Cortex of kidney (tissue), 1 donor: ENCODE measurements around the gene AEBP2.
"Not testable (repeated sequence)": the region's sequence is repeated elsewhere in the genome, so short reads cannot be mapped to it uniquely, and the experiment has no call there.

Source experiments
- DNase-seq: peaks from one replicate; lab custom pipeline; 2025; lab: John Stamatoyannopoulos, UW

The AEBP2 gene

DNA sequence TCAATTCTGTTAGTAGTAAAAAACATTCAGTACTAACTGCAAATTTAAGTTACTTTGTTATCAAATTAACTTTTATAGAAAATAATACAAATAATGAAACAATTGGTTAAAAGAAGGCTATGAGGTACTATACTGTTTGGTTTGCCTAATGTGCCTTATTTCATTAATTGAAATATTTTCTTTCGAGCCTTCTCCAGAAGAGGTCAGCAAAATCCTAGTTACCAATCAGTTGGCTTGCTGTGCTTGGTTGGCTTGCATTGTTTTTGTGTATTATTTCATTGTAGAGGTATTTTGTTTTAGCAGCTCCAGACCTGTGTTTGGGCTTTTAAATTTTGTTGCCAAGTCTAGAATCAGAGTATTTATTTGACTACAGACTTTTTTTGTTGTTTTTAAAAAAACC is 68.5 kb downstream of the AEBP2 start:
- no peak for DNase-seq

DNA sequence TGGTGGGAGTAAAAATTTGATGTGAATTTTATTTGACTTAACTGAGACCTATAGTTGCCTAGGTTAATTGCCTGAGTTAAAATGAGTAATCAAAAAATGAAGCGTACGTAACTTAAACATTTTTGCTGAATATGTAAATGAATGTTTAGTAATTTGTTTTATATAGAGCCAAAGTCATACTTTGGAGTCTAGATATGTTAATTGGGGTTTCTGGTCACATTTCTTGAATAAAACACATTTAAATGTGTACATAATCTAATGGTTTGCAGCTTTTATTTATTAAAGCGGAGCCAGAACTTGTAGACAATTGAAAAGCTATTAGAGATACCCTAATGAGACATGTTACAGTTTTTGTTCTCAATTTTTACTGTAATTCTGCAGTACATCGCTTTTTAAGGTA is 71.2 kb downstream of the AEBP2 start:
- DNase-seq, result no peak

DNA sequence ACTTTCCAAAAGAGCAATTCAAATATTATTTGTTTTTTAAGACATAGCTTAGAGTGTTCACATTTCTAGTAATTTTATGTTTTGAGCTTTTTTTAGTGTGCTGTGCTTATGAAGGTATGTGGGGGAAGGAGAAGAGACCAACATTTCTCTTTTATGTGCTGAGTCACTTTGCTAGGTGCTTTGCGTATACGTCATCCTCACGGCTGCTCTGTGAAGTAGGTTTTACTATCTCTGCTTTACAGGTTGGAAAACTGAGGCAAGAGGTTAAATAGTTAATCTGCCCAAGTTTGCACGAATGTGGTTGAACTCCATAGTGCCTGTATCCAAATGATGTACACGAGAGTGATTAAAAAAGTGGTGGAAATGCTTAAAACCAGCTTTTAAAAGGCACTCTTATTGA is 75.9 kb downstream of the AEBP2 start:
- no peak for DNase-seq

DNA sequence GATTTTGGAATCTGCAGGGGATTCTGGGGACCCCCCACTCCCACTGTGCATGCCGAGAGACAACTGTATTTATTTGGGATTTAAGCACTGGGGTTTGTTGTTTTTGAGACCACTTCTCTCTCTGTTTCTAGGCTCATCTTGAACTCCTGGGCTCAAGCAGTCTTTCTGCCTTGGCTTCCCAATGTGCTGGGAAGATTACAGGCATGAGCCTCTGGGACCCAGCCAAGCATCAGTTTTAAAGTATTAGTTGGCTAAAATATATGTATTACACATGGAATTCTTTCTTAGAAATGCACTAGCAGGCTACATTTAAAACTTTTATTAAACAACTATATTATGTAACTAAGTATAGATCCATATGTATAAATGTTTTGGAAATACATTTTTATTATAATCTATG is 78.3 kb downstream of the AEBP2 start:
- no peak for DNase-seq

DNA sequence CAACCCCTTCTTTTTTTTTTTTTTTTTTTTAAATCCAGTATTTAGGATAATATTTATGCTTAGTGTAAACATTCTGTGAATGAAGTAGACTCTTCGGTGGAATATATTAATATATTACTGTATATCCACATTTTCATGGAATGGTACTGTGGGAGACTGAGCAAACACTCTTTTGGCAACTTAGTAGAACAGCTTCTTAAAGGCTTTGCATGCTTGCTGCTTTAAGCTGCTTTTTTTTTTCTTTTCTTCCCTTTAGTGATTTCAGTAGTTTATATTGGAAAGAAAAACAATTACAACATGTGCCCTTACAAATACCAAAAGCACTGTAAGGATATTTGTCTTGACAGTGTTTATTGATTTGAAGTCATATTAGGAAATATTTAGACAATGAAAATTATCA is 78.9 kb downstream of the AEBP2 start:
- DNase-seq, result no peak

DNA sequence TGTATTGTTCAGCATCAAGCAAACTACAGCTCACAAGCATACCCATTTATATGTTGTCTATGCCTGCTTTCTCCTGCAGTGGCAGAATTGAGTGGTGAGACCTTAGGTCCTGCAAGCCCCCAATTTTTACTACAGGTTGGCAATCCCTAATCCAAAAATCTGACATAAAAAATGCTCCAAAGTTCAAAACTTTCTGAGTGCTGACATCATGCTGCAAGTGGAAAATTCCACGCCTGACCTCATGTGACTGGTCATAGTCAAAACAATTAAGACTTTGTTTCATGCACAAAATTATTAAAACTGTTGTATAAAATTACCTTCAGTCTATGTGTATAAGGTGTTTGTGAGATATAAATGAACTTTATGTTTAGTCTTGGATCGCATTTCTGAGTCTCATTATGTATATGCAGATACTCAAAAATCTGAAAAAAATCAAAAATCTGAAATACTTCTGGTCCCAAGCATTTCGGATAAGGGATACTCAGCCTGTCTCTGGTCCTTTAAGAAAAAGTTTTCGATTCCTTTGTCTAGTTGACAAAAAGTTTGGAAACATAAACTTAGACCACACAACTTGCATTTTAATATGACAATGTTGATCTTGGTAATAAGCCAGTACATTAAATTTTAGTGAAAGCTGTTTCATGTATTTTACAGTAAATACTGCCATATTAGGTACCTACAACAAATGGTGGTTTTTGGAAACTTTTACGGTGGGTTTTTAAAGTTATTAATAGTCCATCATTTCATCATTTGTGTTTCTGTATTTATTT is 81.5 kb downstream of the AEBP2 start:
- DNase-seq, result no peak

DNA sequence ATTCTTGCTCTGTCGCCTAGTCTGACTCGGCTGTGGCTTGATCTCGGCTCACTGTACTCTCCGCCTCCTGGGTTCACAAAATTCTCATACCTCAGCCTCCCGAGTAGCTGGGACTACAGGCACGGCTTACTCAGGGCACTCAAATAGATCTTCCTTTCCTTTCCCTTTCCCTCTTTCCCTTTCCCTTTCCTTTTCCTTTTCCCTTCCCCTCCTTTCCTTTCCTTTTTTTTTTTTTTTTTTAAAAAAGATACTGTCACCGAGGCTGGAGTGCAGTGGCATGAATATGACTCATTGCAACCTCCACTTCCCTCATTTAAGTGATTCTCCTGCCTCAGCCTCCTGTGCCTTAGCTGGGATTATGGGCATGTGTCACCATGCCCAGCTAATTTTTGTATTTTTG is 86.0 kb downstream of the AEBP2 start:
- DNase-seq, result no peak

DNA sequence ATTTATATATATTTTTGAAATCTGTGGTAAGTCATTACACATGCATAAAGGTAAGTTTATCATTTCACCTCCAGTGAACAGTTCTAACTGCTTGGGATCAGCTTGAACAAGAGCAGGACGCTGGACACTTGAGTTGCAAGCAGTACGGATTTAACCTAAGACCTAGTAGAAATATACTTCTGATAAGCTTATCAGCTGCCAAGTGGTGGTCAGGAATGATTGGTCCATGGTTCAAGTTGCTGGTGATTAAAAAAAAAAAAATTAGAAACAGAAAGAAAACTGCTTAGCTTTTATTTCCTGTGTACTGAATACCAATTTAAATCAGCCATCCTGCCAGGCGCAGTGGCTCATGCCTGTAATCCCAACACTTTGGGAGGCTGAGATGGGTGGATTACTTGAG is 88.6 kb downstream of the AEBP2 start:
- no peak for DNase-seq

DNA sequence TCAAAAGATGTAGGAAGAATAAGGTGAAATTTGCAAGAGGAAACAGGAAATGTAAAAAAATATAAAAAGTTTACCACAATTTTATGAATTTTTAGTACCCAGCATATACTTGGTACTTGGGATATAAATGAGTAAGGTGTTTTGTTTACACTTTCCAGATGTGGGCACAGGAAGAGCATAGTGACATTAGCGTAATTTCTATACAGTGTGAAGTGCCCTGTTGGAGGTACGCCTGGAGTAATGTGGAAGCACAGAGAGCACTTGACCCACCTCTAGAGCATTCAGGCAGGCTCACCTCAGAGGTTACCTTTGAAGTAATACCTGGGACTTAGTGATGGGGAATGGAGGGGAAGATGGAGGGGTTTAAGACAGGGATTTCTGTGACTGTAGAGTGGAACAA is 89.5 kb downstream of the AEBP2 start:
- DNase-seq, result no peak

DNA sequence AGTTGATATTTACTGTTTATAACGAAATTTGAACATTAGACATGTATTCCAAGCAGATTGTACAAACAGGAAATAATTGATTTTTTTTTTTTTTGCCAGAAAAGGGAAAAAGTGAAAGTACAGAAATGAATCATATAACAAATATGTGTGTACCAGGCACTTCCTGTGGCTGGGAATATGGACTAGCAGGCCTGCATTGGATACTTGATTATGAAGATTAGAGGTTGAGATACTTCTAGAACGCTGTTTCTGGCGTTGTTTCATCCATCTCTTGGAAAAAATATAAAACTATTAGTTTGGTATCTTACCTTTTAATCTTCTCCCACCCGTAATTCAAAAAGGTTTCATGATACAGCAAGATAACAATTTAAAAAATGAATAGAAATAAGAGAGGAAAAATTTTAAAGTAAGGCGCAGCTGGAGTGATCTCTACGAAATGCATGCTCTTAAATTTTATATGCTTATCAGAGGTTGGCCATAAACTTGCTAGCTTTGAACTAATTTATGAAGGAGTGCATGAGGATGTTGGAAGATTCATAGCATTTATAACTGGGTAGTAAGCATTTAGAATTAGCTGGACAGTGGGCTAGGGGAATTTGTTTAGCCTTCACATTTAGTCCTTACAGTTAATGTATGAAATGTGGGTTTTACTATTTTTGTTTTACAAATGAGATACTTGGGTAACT is 90.8 kb downstream of the AEBP2 start:
- no peak for DNase-seq

DNA sequence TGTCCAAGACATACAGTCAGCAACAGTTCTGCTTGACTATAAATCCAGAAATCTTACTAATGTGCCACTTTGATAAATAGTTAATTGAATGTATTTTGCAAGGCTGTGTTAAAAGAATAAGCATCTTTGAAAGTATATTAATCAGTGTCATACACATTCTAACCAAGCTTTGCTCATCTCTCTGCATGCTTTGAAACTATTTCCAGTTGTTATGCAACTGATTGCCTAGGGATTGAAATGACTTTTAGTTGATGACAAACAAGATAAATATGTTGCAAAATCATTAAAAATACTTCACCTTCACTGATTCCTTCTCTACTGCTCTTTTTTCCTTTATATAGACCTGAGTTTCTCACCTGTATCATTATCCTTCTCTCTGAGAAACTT is 91.3 kb downstream of the AEBP2 start:
- no peak for DNase-seq

DNA sequence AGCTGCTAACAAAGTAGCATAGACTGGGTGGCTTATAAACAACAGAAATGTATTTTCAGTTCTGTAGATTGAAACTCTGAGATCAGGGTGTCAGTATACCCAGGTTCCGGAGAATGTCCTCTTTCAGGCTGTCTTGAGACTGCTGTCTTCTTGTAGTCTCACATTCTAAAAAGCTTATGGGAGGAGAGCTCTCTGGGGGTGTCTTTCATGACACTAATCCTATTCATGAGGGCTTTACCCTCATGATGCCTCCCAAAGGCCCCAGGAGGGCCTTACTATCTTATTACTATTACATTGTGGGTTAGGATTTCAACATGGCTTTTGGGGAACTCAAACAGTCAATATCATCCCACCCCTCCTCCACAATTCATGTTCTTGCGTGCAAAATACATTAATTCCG is 94.3 kb downstream of the AEBP2 start:
- no peak for DNase-seq

DNA sequence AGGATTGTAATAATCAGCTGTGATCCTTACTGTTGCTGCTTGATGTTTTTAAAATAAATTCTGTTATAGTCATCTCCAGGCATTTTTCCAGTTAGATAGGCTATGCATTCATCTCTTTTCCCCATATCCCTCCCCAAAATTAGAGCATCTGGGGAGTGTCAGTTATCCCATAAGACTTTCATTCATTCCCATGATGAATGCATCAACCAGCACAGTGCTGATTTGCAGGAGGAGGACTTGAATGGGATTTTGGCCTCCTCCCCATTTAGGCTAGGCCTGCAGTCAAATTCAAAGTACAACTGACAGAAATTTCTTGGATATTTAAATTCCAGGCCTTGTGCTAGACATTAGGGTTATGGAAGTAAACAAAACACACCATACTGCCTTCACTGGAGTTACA is 99.8 kb downstream of the AEBP2 start:
- no peak for DNase-seq

DNA sequence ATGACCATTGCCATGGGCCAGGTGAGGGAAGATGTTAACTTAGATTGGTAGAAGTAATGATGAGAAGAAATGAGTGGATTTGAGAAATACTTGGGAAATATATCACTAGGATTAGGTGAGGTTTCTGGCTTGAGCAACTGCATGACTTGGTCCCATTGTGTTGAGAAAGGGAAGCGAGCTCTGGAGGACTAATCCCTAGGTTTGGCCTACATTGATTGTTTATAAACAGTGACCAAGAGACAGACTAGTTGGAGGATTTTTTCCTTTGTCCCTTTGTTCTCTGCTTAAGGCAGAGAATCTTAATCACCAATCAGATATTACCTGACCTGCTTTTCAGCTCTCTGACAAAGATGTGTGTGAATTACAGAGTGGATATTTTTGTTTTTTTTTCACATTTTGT is 100.5 kb downstream of the AEBP2 start:
- DNase-seq, result no peak

DNA sequence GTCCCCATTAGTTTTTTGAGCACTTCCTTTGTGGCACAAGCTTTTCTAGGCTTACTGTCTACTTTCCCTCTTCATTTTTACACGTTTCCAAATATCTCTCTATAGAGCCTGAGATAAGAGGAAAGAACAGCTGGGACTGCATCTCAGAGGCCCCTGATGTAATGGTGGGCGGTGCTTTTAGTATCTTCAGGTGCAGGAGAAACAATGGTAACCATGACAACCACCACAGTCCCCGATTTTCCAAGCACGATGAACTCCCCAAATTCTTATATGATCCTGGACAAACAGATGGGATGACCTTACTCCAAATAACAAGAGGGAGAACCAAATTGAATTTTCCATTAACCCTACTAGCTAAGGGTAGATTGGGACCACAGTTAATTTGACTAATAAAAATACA is 103.3 kb downstream of the AEBP2 start:
- DNase-seq, result no peak

DNA sequence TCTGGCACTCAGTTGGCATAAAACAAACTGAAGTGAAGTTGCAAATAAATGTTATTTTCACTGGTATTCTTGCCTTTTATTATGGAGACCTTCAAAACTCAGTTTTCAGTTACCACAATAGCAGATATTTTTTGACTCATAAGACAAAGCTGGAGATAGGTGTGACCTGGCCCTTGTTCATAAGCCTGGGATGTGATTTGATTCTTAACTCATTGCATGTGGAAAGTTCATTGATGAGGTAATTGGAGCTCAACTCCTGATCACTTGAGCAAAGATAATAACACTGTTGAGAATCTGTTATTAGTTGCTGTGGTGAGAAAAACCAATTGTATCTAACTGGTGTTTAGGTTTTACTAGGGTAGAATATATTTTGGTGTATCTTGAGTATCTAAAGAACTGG is 105.1 kb downstream of the AEBP2 start:
- no peak for DNase-seq

DNA sequence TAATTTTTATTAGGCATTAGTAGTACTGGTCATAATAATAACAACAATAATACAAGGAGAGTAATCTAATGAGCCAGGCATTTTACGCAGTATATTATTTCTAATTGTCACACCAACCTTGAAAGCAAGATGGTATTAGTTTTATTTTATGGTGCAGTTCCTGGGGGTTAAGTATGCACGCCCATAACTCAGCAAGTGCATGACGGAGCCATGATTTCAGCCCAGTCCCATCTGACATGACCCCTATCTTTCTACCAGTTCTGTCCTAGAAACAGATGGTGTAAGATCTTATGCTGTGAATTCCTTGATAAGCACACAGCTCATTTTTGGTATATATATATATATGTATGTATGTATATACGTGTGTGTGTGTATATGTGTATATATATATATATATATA is 106.0 kb downstream of the AEBP2 start:
- DNase-seq, result no peak

DNA sequence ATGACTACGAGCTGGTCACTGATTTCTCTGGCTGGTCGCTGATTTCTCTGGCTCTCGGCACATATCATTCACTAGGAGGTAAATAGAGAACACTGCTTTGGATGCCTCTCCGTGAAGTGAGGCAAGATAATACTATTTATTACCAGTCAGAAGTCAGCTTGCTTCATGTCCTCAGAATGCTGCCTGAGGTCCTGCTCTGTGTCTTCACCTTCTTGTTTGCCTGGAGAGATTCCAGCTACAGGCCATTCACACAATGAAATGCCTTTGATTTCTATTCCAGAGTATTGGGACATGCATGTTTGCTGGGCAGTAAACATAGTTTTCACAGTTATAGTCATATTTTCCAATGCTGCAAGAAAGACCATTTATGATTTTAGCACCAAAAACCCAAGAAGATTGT is 106.7 kb downstream of the AEBP2 start:
- no peak for DNase-seq

DNA sequence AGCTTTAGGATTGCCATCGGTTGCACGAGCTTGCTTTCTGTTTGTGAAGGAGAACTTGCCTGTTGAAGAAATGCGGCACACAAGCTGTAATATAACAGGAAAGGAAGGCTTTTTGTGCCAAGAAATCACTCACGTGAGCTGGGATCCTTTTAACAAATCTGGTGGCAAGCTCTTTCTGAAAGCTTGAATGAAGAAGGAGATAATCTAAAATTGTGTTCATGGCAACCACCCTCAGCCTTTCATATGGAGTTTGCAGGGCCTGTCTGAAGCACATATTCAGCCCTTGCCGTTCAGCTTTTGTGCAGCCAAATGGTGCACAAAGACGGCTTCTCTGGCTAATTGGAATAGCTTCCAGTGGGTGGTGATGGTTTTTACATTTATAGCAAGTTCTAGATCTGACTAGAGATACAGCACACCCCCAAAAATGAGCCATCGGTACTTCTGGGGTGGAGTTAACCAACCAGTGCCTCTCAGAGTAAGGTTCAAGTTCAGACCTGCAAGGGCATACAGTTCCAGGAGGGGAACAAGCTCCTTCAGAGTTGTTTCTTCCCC is 107.4 kb downstream of the AEBP2 start:
- DNase-seq, result no peak

DNA sequence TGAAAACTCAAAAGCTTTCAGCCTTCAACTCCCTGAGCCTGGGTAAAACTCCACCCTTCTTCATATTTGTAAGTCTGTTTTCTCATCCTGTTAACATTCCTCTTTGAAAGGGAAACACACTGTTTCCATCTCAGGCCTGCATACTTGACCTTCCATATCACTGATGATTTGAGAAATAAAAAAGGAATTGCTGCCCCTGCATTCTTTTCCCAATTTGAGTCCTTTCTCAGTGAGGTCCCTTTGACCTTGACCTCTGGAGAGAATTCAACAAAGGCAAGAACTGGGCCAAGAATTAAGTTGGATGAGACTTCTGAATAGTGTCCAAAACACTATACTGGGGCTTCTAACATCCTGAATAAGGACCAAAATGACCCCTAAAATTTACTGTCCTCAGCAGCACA is 108.0 kb downstream of the AEBP2 start:
- DNase-seq, result no peak

DNA sequence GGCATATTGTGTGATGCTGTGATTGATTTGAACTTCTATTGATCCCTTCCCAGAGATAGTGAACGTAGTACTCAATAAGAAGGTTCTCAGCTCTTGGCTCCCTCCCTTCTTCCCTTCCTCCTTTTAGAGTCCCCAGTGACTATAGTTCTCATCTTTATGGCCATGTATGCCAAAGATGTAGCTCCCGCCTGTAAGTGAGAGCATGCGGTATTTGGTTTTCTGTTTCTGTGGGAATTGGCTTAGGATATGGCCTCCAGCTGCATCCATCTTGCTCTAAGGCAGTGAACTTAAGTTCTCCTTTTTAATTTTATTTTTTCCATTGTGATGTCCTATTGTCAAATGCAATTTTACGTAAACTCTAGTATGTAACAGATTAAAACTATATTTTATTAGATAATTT is 109.5 kb downstream of the AEBP2 start:
- no peak for DNase-seq

DNA sequence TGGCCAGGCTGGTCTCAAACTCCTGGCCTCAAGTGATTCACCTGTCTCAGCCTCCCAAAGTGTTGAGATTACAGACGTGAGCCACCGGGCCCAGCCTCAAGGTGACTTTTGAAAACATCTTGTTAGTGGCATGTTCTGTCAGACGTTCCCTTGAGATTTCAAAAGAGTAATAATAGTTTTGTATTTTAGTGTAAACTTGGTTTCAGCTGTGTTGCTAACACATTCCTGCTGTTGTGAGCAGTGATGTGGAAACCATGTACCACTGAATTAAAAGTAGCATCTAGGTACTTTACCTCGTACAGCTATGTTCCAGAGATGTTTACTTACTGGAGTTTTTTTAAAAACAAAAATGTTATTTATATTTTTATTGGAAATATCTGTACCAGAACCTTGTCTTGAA is 111.3 kb downstream of the AEBP2 start:
- no peak for DNase-seq

DNA sequence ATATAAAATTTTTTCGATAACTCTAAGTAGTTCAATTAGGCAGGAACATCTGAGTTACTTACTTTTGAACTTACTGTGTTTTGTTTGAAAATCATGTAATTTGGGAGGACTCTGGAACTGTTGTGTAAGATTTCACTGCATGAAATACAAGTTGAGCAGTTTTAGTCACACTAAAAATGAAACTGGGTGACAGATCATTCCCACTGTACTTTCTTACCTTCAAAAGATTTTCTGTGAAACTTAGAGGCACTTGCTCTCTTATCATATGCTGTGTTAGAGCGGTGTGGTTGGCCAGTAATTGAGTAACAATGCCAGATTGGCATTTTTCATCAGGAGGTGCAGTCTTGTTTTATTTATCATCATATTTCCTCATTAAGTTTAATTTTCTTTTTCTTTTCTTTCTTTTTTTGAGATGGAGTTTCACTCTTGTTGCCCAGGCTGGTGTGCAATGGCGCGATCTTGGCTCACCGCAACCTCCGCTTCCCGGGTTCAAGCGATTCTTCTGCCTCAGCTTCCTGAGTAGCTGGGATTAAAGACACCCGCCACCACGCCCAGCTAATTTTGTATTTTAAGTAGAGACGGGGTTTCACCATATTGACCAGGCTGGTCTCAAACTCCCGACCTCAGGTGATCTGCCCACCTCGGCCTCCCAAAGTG is 113.3 kb downstream of the AEBP2 start:
- DNase-seq, result not testable (repeated sequence)
